HepG2 (cell line): ENCODE results near the gene APOA1. TPM values are rescaled to one million over a fixed set of nuclear protein-coding genes. Genes with fewer than 3 reads are reported as not detected.

Experiments
- CCDC6 ChIP-seq: sonication (generic); formaldehyde crosslinking; IDR thresholded peaks from 2 replicates; pipeline ENCODE4 v1.8.1; 2022; ENCODE audit warnings: mild to moderate bottlenecking, missing genetic modification reagents, moderate library complexity
- DMAP1 ChIP-seq: IDR thresholded peaks from 2 replicates; pipeline ENCODE4 v1.6.1; 2016
- FOSL1 ChIP-seq: sonication (generic); formaldehyde crosslinking; IDR thresholded peaks from 2 replicates; pipeline ENCODE4 v1.9.0; 2021; ENCODE audit warnings: missing genetic modification reagents, borderline replicate concordance
- FOXC1 ChIP-seq: sonication (generic); formaldehyde crosslinking; IDR thresholded peaks from 2 replicates; pipeline ENCODE4 v1.8.0; 2022; ENCODE audit warnings: mild to moderate bottlenecking, missing genetic modification reagents, borderline replicate concordance
- HES4 ChIP-seq: sonication (generic); formaldehyde crosslinking; IDR thresholded peaks from 2 replicates; pipeline ENCODE4 v1.9.0; 2021; ENCODE audit warnings: mild to moderate bottlenecking, missing genetic modification reagents, borderline replicate concordance
- HMGA1 ChIP-seq: sonication (generic); formaldehyde crosslinking; conservative IDR thresholded peaks from 2 replicates; pipeline ENCODE4 v1.4.0; 2020; ENCODE audit warnings: missing genetic modification reagents
- HOXA3 ChIP-seq: sonication (generic); formaldehyde crosslinking; IDR thresholded peaks from 2 replicates; pipeline ENCODE4 v1.5.0; 2020; ENCODE audit warnings: missing genetic modification reagents
- IKZF1 ChIP-seq: fragments of 450-650 bp; IDR thresholded peaks from 2 replicates; pipeline ENCODE4 v1.7.1; 2016
- ISL2 ChIP-seq: sonication (generic); formaldehyde crosslinking; IDR thresholded peaks from 2 replicates; pipeline ENCODE4 v1.5.0; 2020; ENCODE audit warnings: missing genetic modification reagents
- MBD4 ChIP-seq: IDR thresholded peaks from 2 replicates; pipeline ENCODE4 v1.6.1; 2012; ENCODE audit warnings: low read length, inconsistent platforms, borderline replicate concordance
- MED8 ChIP-seq: sonication (generic); formaldehyde crosslinking; IDR thresholded peaks from 2 replicates; pipeline ENCODE4 v1.8.1; 2023; ENCODE audit warnings: mild to moderate bottlenecking, missing genetic modification reagents; ENCODE audit not compliant: insufficient replicate concordance
- SMAD9 ChIP-seq: sonication (generic); formaldehyde crosslinking; IDR thresholded peaks from 2 replicates; pipeline ENCODE4 v1.5.1; 2020; ENCODE audit warnings: mild to moderate bottlenecking, missing genetic modification reagents
- SRY ChIP-seq: sonication (generic); formaldehyde crosslinking; IDR thresholded peaks from 2 replicates; pipeline ENCODE4 v1.8.0; 2022; ENCODE audit warnings: mild to moderate bottlenecking, missing genetic modification reagents
- TEAD2 ChIP-seq: sonication (generic); formaldehyde crosslinking; IDR thresholded peaks from 2 replicates; pipeline ENCODE4 v1.9.0; 2021; ENCODE audit warnings: missing genetic modification reagents
- ZBTB49 ChIP-seq: sonication (generic); formaldehyde crosslinking; IDR thresholded peaks from 2 replicates; pipeline ENCODE4 v1.4.0; 2020; ENCODE audit warnings: missing genetic modification reagents, borderline replicate concordance
- ZNF143 ChIP-seq: sonication (generic); formaldehyde crosslinking; IDR thresholded peaks from 2 replicates; pipeline ENCODE4 v1.4.0; 2020; ENCODE audit warnings: missing genetic modification reagents
- ZNF232 ChIP-seq: sonication (generic); formaldehyde crosslinking; IDR thresholded peaks from 2 replicates; pipeline ENCODE4 v1.4.0; 2020; ENCODE audit warnings: missing genetic modification reagents, borderline replicate concordance
- ZNF263 ChIP-seq: sonication (generic); formaldehyde crosslinking; IDR thresholded peaks from 2 replicates; pipeline ENCODE4 v1.4.0; 2020; ENCODE audit warnings: missing genetic modification reagents
- ZNF264 ChIP-seq: sonication (generic); formaldehyde crosslinking; IDR thresholded peaks from 2 replicates; pipeline ENCODE4 v1.4.0; 2020; ENCODE audit warnings: missing genetic modification reagents
- ZNF354B ChIP-seq: sonication (generic); formaldehyde crosslinking; IDR thresholded peaks from 2 replicates; pipeline ENCODE4 v1.8.0; 2022; ENCODE audit warnings: mild to moderate bottlenecking, missing genetic modification reagents
- ZNF432 ChIP-seq: sonication (generic); formaldehyde crosslinking; IDR thresholded peaks from 2 replicates; pipeline ENCODE4 v1.5.0; 2020; ENCODE audit warnings: missing genetic modification reagents, mild to moderate bottlenecking, borderline replicate concordance
- ZNF503 ChIP-seq: sonication (generic); formaldehyde crosslinking; IDR thresholded peaks from 2 replicates; pipeline ENCODE4 v1.4.0; 2020; ENCODE audit warnings: missing genetic modification reagents
- ZNF687 ChIP-seq: sonication (generic); formaldehyde crosslinking; IDR thresholded peaks from 2 replicates; pipeline ENCODE4 v1.5.1; 2020; ENCODE audit warnings: mild to moderate bottlenecking, missing genetic modification reagents, moderate library complexity
- ZNF737 ChIP-seq: sonication (generic); formaldehyde crosslinking; IDR thresholded peaks from 2 replicates; pipeline ENCODE4 v1.5.0; 2020; ENCODE audit warnings: missing genetic modification reagents, mild to moderate bottlenecking, borderline replicate concordance
- ZNF841 ChIP-seq: sonication (generic); formaldehyde crosslinking; IDR thresholded peaks from 2 replicates; pipeline ENCODE4 v1.8.1; 2023; ENCODE audit warnings: missing genetic modification reagents, borderline replicate concordance
- polyA plus RNA-seq, 8 experiments: library from polyadenylated mRNA; depleted of rRNA in 3 of 8; stranded (reverse) in 7 of 8; unstranded in 1 of 8; fragments of >200 nt; fragmentation: Illumina TruSeq in 4 of 8; extraction: Trizol in 4 of 8; gene quantifications; 2 replicates each; pipeline versions ENCODE4 v1.2.1 to v1.2.3, GENCODE V29; 2011 to 2016; ENCODE audit warnings: low read depth in 4 of 8, missing spikeins in 1 of 8, mixed read lengths in 1 of 8; ENCODE audit not compliant: insufficient read depth in 1 of 8
- total RNA-seq, 5 experiments: library from RNA; depleted of rRNA; stranded (reverse); fragments of >200 nt; fragmentation: Illumina TruSeq; extraction: Trizol; gene quantifications; 2 replicates each; pipeline ENCODE4 v1.2.3, GENCODE V29; 2016; ENCODE audit warnings: low read depth in 1 of 5

APOA1 gene
- total and polyA plus RNA-seq, 2 of the 13 experiments (the other 11 are each of a cell fraction or from before 2014, with no cell fraction given) = 1,973 to 5,485 TPM

GRCh38 chr11:116835042-116835772 is 2.2 kb downstream of the APOA1 start (continued):
- no peak for TF ChIP-seq ZNF503 (CRISPR knock-in tag)
- no peak for TF ChIP-seq ISL2 (CRISPR knock-in tag)
- no peak for TF ChIP-seq IKZF1
- TF ChIP-seq MBD4 = no peak
- no peak for TF ChIP-seq HES4 (CRISPR knock-in tag)
- TF ChIP-seq SRY (CRISPR knock-in tag) = no peak
- TF ChIP-seq MED8 (CRISPR knock-in tag) = no peak
- no peak for TF ChIP-seq ZNF232 (CRISPR knock-in tag)
- TF ChIP-seq ZNF263 (CRISPR knock-in tag) = no peak
- no peak for TF ChIP-seq HOXA3 (CRISPR knock-in tag)
- TF ChIP-seq FOSL1 (CRISPR knock-in tag) = no peak
- no peak for TF ChIP-seq DMAP1 (CRISPR knock-in tag)
- TF ChIP-seq ZBTB49 = no peak
- TF ChIP-seq ZNF841 (CRISPR knock-in tag) = no peak
- TF ChIP-seq ZNF737 (CRISPR knock-in tag) = no peak
- no peak for TF ChIP-seq CCDC6 (CRISPR knock-in tag)
- no peak for TF ChIP-seq TEAD2 (CRISPR knock-in tag)
- TF ChIP-seq ZNF432 (CRISPR knock-in tag) = no peak
- no peak for TF ChIP-seq ZNF143 (CRISPR knock-in tag)
- TF ChIP-seq HMGA1 (CRISPR knock-in tag) = no peak
- no peak for TF ChIP-seq ZNF264 (CRISPR knock-in tag)
- TF ChIP-seq SMAD9 (CRISPR knock-in tag) = no peak
- TF ChIP-seq ZNF687 = no peak
- TF ChIP-seq FOXC1 (CRISPR knock-in tag) = no peak
- no peak for TF ChIP-seq ZNF354B (CRISPR knock-in tag)
